GM18498 (cell line): ENCODE measurements around the gene PCGF3.
"Not testable (repeated sequence)": the region's sequence is repeated elsewhere in the genome, so short reads cannot be mapped to it uniquely, and the experiment has no call there.

Experiments
- ATAC-seq: cut with Tn5 transposase; IDR thresholded peaks from one replicate; pipeline ENCODE4 v1.9.1; 2021; ENCODE audit warnings: mild to moderate bottlenecking, moderate library complexity; ENCODE audit not compliant: unreplicated experiment

Gene PCGF3

GRCh38 chr4:703336-704197, 2.1 kb upstream of the PCGF3 start:
- no peak for ATAC-seq

- ATAC-seq: no peak
These were observed 1.3 kb upstream of the PCGF3 start for GRCh38 chr4:704198-704891.

- ATAC-seq: no peak
These were observed 708 bp upstream of the PCGF3 start for GRCh38 chr4:704971-705277.

- ATAC-seq: not testable (repeated sequence)
These were observed 526 bp downstream of the PCGF3 start for GRCh38 chr4:706083-706633.

GRCh38 chr4:706834-707598, 1.4 kb downstream of the PCGF3 start:
- ATAC-seq: no peak

- no peak for ATAC-seq
These were observed 2.4 kb downstream of the PCGF3 start for GRCh38 chr4:707929-708630.

- no peak for ATAC-seq
These were observed 3.0 kb downstream of the PCGF3 start for GRCh38 chr4:708631-708933.

GRCh38 chr4:709348-709747, 3.7 kb downstream of the PCGF3 start:
- no peak for ATAC-seq

GRCh38 chr4:710116-710515, 4.5 kb downstream of the PCGF3 start:
- ATAC-seq: no peak

- ATAC-seq: no peak
These were observed 5.3 kb downstream of the PCGF3 start for GRCh38 chr4:710916-711315.

GRCh38 chr4:712093-712492, 6.5 kb downstream of the PCGF3 start:
- no peak for ATAC-seq

- ATAC-seq: no peak
These were observed 7.4 kb downstream of the PCGF3 start for GRCh38 chr4:712916-713632.

- ATAC-seq: no peak
These were observed 8.5 kb downstream of the PCGF3 start for GRCh38 chr4:714087-714486.

GRCh38 chr4:717601-718320, 12.1 kb downstream of the PCGF3 start:
- ATAC-seq: no peak

GRCh38 chr4:718460-718859, 12.8 kb downstream of the PCGF3 start:
- no peak for ATAC-seq

GRCh38 chr4:720111-720860, 14.7 kb downstream of the PCGF3 start:
- no peak for ATAC-seq

- ATAC-seq: no peak
These were observed 15.9 kb downstream of the PCGF3 start for GRCh38 chr4:721261-722168.

- ATAC-seq: no peak
These were observed 16.6 kb downstream of the PCGF3 start for GRCh38 chr4:722169-722725.
